ENCODE results near the gene CCDC179.

The CCDC179 gene

DNA sequence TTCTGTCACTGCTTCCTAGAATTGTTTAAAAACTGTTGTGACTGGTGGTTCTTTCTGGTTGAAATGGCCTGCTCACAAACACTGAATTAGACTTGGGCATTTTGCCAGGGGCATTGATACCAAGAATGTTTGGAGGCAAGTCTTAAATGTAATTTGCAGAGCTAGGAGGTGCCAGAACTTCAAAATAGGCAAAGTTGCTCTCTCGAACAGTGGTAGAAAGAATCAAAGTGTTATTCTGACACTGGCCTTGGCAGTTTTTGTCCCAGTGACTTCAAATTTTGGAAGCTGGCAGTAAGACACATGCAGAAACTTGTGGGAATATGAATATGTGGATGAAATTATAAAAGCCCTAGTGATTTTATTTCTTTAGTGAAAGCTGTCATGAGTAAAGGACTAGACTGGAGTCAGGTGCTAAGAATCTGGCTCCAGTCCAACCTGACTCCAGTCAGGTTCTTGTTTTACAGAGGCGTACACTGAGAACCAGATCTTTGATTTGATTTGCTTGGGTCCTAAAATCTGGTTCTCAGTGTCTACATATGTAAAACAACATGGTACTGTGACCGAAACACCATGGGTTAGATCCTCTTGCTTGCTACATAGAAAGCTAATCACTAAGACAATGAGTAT, 51.6 kb downstream of the CCDC179 start:
- DNase-seq (ENCODE audit: low spot score): no peak

DNA sequence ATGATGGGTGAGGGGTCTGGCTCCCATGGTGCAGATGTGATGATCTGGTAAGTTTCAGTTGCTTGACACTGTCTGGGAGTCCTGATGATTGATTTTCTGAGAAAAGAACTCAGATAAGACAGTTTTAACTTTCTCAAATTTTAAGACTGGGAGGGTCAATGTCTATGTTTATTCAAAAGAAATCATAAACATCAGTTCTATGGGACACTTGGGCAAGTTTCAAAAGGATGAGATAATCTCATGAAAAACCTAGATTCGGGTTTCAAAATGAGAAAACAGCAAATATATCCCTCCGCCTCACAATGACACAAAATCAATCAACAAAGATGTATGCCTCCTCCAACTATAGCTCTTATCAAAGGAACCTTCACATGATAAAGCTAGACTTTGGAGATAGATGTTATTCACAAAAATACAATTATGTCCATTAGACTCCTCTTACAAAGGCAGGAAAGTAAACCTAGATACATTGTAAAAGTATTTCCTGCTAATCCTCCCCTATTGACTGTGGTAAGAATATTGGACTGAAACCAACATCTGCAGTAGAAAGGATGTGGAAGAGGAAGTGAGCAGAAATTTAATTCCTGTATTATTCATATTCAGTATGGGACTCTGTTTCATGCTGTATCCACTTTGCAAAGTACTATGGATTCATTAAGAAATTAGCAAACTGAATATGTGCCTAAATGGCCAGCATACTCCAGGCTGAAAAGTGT, 52.3 kb downstream of the CCDC179 start:
- TF ChIP-seq, protein P1, sequence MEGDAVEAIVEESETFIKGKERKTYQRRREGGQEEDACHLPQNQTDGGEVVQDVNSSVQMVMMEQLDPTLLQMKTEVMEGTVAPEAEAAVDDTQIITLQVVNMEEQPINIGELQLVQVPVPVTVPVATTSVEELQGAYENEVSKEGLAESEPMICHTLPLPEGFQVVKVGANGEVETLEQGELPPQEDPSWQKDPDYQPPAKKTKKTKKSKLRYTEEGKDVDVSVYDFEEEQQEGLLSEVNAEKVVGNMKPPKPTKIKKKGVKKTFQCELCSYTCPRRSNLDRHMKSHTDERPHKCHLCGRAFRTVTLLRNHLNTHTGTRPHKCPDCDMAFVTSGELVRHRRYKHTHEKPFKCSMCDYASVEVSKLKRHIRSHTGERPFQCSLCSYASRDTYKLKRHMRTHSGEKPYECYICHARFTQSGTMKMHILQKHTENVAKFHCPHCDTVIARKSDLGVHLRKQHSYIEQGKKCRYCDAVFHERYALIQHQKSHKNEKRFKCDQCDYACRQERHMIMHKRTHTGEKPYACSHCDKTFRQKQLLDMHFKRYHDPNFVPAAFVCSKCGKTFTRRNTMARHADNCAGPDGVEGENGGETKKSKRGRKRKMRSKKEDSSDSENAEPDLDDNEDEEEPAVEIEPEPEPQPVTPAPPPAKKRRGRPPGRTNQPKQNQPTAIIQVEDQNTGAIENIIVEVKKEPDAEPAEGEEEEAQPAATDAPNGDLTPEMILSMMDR (IDR thresholded peaks at IDR 0.05; ENCODE audit: extremely low read depth, missing control alignments): no peak
- DNase-seq (ENCODE audit: low spot score): peak; percentile 19

More for the DNA sequence above, 51.6 kb downstream of the CCDC179 start:
- TF ChIP-seq, protein P1 (IDR thresholded peaks at IDR 0.05; ENCODE audit: extremely low read depth, missing control alignments): no peak

DNA sequence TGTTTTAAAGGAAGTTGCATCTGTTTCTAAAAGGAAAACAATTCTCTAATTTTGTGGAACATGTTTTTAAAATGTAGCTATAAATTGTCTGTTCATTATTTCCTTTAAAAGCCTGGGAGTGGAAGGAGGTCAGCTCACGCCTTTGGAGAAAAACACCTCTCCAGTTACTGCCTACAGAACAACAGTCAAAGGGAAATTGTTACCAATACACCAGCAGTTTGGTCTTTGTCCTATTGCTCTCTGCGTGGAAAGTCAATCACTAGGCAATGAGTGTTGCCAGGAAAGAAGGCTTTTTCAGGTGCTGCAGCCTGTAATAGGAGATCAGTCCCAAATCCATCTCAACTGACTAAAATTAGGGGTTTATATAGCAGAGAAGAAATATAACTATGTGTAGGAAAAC, 52.9 kb downstream of the CCDC179 start:
- no peak for DNase-seq (ENCODE audit: low spot score)
- TF ChIP-seq, protein P1 (IDR thresholded peaks at IDR 0.05; ENCODE audit: extremely low read depth, missing control alignments): no peak

DNA sequence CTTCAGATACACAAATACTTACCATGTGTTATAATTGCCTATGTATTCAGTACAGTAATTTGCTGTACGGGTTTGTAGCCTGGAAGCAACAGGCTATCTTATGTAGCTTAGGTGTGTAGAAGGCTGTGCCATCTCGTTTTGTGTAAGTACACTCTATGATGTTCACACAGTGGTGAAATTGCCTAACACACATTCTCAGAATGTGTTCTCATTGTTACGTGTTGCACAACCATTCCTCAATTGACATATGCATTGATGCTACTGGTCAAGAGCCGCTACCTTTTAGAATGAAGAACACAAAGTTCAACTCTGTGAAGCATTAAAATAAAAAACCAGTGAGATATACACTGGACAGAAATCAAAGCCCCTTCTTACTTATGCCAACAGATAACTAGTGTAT, 57.4 kb downstream of the CCDC179 start:
- TF ChIP-seq, protein P1 (IDR thresholded peaks at IDR 0.05; ENCODE audit: extremely low read depth, missing control alignments): no peak
- DNase-seq (ENCODE audit: low spot score): no peak

DNA sequence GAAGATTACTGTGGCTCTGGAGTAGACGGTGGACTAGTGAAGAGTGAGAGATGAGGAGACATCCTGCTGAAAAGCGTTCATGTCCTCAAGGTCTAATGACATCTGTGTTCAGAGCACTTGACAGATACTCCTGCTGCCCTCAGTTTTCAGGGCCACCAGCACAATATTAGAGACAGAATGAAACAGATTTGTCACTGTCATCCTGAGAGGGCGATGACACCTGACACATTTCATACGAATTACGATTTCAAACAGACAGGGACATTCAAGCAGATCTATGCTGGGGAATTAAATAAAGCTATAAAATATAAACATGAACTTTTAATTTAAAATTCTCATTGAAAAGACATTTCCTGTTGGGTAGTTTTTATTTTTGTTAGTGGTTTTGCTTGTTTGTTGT, 59.8 kb downstream of the CCDC179 start:
- no peak for DNase-seq (ENCODE audit: low spot score)
- TF ChIP-seq, protein P1 (IDR thresholded peaks at IDR 0.05; ENCODE audit: extremely low read depth, missing control alignments): no peak

DNA sequence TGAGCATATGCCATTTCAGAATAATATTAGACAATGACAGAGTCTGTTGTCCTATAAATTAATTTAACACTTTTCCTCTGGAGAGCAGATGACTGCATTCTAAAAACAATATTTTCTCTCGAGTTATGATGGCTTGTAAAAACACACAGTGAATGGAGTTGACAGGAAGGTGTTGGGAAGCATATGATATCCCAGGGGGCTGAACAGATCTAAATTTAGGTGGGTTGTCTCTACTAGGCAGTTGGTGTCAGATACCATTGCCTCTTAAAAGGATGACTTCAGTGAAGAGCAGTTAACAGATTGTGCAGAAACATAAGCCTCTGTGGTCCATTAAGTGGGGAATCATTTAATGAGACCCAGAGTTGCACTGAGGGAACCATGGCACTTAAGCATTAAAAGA, 61.4 kb downstream of the CCDC179 start:
- TF ChIP-seq, protein P1 (IDR thresholded peaks at IDR 0.05; ENCODE audit: extremely low read depth, missing control alignments): no peak
- no peak for DNase-seq (ENCODE audit: low spot score)

DNA sequence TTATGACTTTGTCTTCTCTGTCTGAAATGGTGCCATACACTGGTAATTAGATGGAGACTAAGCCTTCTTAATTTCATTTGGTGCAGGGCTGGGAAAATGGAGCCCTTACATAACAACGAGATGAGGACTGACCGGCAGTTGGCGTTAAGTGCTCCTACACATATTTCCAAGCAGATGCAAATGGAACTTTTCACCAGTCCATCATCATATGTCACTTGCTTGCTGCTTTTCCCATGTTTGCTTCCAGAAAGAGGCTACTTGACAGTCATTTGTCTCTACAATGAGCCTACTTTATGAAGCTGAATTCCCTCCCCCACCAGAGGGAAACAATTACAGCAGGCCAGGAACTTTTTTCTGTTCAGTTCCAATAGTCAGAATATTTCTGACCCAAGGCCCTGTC, 63.2 kb downstream of the CCDC179 start:
- TF ChIP-seq, protein P1 (IDR thresholded peaks at IDR 0.05; ENCODE audit: extremely low read depth, missing control alignments): no peak
- no peak for DNase-seq (ENCODE audit: low spot score)

All from GM20000 (cell line).